Dermis blood vessel endothelial cell (primary cell): ENCODE results near the gene CSH2. TPM values are rescaled to one million over a fixed set of nuclear protein-coding genes. Genes with fewer than 3 reads are reported as not detected.
"Not testable (repeated sequence)": the region's sequence is repeated elsewhere in the genome, so short reads cannot be mapped to it uniquely, and the experiment has no call there.

Experiments
- DNase-seq: peaks from one replicate; pipeline ENCODE4 v3.0.0; 2010
- total RNA-seq: library from RNA; depleted of rRNA; stranded (reverse); fragments of >200 nt; gene quantifications from 2 replicates; pipeline ENCODE4 v1.2.3, GENCODE V29; 2014

Gene CSH2
- total RNA-seq, 1 donor from 2014 or later: not detected

GRCh38 chr17:63896524-63897354 lies 23.3 kb upstream of the CSH2 start, which contains the start of gene CSH1:
TSS of gene CSH1 (minus strand) at chr17:63896574. CDS start at chr17:63896511, 63 bp downstream.
- not testable (repeated sequence) for DNase-seq

GRCh38 chr17:63894821-63895220 lies 21.3 kb upstream of the CSH2 start:
- DNase-seq: not testable (repeated sequence)

DNA sequence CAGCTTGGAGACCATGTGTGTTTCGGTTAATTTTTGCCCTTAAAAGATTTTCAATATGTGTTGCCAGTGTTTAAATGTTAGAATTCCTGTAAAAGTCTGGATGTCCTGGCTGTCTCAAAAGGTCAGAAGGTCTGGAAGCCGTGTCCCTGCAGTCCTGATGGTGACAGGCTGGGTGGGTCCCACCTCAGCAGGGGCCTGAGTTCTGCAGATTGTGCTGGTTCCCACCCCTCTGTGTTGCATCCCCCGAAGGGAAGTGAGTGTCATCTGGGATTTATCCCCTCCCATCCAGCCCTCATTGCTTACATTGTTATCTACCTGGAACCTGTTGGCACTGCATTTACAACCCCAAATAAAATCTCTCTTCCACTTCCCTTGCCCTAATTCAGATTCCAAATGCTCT lies 20.5 kb upstream of the CSH2 start:
- not testable (repeated sequence) for DNase-seq

GRCh38 chr17:63892316-63893037 lies 19.0 kb upstream of the CSH2 start:
- DNase-seq: not testable (repeated sequence)

- peak; percentile 55 for DNase-seq
Measured at GRCh38 chr17:63889026-63889848, 15.8 kb upstream of the CSH2 start.

DNA sequence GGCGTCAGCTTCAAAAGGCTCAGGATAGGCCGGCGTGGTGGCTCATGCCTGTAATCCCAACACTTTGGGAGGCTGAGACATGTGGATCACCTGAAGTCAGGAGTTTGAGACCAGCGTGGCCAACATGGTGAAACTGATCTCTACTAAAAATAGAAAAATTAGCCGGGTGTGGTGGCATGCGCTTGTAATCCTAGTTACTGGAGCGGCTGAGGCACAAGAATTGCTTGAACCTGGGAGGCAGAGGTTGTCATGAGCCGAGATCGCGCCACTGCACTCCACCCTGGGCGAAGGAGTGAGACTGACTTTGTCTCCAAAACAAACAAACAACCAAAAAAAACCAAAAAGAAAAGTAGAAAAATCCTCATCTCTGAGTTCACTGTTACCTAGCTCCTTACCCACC lies 11.6 kb upstream of the CSH2 start:
- DNase-seq: not testable (repeated sequence)

DNA sequence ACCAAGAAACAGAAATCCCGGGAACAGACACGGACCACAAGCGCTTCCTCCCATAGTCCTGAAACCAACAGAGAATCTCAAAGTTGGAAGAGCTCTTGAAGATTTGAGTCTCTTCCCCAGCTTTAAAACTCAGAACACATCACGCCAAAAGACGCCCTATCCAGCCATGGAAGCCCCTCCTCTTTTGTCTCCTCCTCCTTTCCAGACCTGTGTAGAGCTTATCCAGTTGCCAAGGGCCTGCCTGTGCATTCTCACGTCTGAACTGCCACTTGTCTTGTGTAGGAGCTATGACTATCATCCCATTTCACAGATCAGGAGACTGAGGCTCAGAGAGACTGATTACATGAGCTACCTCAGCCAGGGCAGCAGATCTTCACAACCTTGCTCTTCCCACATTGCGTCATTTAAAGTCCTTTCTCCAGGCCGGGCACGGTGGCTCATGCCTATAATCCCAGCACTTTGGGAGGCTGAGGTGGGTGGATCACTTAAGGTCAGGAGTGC lies 9.2 kb upstream of the CSH2 start:
- DNase-seq: not testable (repeated sequence)

GRCh38 chr17:63881935-63882601 lies 8.6 kb upstream of the CSH2 start, which contains the start of gene GH2:
TSS of gene GH2 (minus strand) at chr17:63881944. CDS start at chr17:63881801, 143 bp downstream.
- peak; percentile 70 for DNase-seq

DNA sequence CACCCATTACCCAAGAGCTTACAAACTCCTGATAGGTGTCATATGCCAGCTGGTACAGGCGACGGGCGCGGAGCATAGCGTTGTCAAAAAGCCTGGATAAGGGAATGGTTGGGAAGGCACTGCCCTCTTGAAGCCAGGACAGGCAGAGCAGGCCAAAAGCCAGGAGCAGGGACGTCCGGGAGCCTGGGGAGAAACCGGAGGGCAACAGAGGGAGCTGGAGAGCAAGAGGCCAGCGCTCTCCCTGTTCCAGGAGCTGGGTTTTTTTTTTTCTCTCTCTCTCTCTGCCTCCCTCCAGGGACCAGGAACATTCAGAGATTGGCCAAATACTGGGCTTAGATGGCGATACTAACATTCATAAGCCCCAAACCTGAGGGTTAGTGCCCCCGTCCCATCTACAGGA lies 7.9 kb upstream of the CSH2 start:
- not testable (repeated sequence) for DNase-seq

DNA sequence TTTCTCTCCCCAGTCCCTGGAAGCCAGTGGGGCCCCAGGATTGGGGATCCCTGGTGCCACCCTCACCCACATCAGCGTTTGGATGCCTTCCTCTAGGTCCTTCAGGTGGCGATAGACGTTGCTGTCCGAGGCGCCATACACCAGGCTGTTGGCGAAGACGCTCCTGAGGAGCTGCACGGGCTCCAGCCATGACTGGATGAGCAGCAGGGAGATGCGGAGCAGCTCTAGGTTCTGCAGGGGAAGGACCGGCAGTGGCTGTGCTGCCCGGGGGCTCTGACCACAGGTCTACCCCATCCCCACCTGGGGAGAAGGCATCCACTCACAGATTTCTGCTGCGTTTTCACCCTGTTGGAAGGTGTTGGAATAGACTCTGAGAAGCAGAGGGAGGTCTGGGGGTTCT lies 7.2 kb upstream of the CSH2 start:
- DNase-seq: no peak

GRCh38 chr17:63878413-63878812 lies 4.9 kb upstream of the CSH2 start:
- DNase-seq: not testable (repeated sequence)

DNA sequence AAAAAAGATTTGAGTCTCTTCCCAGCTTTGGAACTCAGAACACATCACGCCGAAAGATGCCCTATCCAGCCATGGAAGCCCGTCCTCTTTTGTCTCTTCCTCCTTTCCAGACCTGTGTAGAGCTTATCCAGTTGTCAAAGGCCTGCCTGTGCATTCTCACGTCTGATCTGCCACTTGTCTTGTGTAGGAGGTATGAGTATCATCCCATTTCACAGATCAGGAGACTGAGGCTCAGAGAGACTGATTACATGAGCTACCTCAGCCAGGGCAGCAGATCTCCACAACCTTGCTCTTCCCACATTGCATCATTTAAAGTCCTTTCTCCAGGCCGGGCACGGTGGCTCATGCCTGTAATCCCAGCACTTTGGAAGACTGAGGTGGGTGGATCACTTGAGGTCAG lies 1.2 kb upstream of the CSH2 start:
- DNase-seq: not testable (repeated sequence)

DNA sequence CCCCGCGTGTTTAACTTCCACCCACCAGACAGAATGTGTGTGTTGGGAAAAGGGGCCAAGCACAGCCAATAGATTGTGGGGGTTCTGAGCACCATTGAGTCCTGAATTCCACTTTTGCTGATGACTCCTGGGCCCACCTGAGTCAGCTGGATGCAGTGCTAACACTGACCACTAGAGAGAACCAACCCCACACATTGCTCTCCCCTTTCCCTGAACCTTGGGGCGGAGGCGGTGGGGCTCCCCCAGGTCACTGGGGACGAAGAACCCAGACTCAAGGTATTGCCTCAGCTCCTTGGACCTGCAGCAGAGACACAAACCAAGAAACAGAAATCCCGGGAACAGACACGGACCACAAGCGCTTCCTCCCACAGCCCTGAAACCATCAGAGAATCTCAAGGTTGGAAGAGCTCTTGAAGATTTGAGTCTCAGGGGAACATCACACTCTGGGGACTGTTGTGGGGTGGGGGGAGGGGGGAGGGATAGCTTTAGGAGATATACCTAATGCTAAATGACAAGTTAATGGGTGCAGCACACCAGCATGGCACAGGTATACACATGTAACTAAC lies 667 bp upstream of the CSH2 start:
- DNase-seq: not testable (repeated sequence)

GRCh38 chr17:63871646-63872365 lies 1.7 kb downstream of the CSH2 start:
- DNase-seq: not testable (repeated sequence)

- DNase-seq: not testable (repeated sequence)
Measured at GRCh38 chr17:63870292-63870665, 3.2 kb downstream of the CSH2 start.

GRCh38 chr17:63869491-63870291 lies 3.8 kb downstream of the CSH2 start:
- DNase-seq: not testable (repeated sequence)

GRCh38 chr17:63866625-63867024 lies 6.9 kb downstream of the CSH2 start:
- not testable (repeated sequence) for DNase-seq

GRCh38 chr17:63859257-63859656 lies 14.2 kb downstream of the CSH2 start:
- DNase-seq: no peak

GRCh38 chr17:63856425-63856824 lies 17.1 kb downstream of the CSH2 start:
- DNase-seq: not testable (repeated sequence)

DNA sequence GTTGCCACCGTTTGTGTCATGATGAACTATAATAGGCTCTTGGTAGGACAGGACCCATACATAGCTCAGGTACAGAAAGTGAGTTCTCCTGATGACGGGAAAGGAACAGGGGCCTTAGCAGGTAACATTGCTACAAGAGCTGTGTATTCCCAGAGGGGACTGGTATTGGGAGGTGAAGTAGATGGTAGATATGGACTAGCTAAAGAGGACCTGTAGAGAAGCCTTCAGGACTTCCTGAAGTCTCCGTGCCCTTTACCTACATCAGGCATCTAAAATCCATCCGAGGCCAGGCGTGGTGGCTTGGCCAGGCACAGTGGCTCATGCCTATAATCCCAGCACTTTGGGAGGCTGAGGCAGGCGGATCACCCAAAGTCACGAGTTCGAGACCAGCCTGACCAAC lies 18.3 kb downstream of the CSH2 start:
- no peak for DNase-seq
